Osteoblast (primary cell): ENCODE measurements around the gene CHST12. TPM values are rescaled to one million over a fixed set of nuclear protein-coding genes. Genes with fewer than 3 reads are reported as not detected.

Source experiments
- DNase-seq: peaks from one replicate; pipeline ENCODE4 v3.0.0; 2011; ENCODE audit warnings: low spot score, mixed read lengths; ENCODE audit not compliant: insufficient read length; ENCODE audit errors: missing footprints
- H2AFZ ChIP-seq: 2 replicates; pipeline ENCODE4 v1.6.0; 2011; ENCODE audit warnings: mild to moderate bottlenecking, low read length
- H3K27ac ChIP-seq: 2 replicates; pipeline ENCODE4 v1.5.1; 2011; ENCODE audit warnings: mild to moderate bottlenecking, low read depth, low read length, moderate library complexity
- H3K27me3 ChIP-seq: 2 replicates; pipeline ENCODE4 v1.6.0; 2012; ENCODE audit warnings: mild to moderate bottlenecking, control low read depth, inconsistent platforms, low read length, moderate library complexity; ENCODE audit not compliant: insufficient read depth
- H3K36me3 ChIP-seq: 2 replicates; pipeline ENCODE4 v1.5.1; 2011; ENCODE audit warnings: mild to moderate bottlenecking, low read length, control low read depth, moderate library complexity; ENCODE audit not compliant: insufficient read depth
- H3K4me1 ChIP-seq: 2 replicates; pipeline ENCODE4 v1.5.1; 2011; ENCODE audit warnings: mild to moderate bottlenecking, low read length, control low read depth, moderate library complexity; ENCODE audit not compliant: insufficient read depth
- H3K4me2 ChIP-seq: 2 replicates; pipeline ENCODE4 v1.6.0; 2011; ENCODE audit warnings: mild to moderate bottlenecking, low read length; ENCODE audit not compliant: insufficient read depth
- H3K4me3 ChIP-seq: fragments of 200-600 bp; sonication (generic); 3 replicates; pipeline ENCODE4 v1.5.1; 2012; ENCODE audit warnings: mild to moderate bottlenecking, low read length, inconsistent platforms; ENCODE audit not compliant: insufficient read depth
- H3K79me2 ChIP-seq: 2 replicates; pipeline ENCODE4 v1.6.0; 2012; ENCODE audit warnings: mild to moderate bottlenecking, low read length, control low read depth, inconsistent platforms; ENCODE audit not compliant: insufficient read depth
- H3K9me3 ChIP-seq: 2 replicates; pipeline ENCODE4 v1.5.1; 2011; ENCODE audit warnings: low read depth, low read length, control low read depth
- H4K20me1 ChIP-seq: 2 replicates; pipeline ENCODE4 v1.6.0; 2012; ENCODE audit warnings: mild to moderate bottlenecking, low read length, control low read depth; ENCODE audit not compliant: insufficient read depth
- total RNA-seq: library from RNA; depleted of rRNA; stranded (reverse); fragments of >200 nt; gene quantifications from 2 replicates; pipeline ENCODE4 v1.2.3, GENCODE V29; 2012
- TF ChIP-seq, protein P1 (sequence below): IDR thresholded peaks from 2 replicates; pipeline ENCODE4 v1.5.1; 2011; ENCODE audit warnings: mild to moderate bottlenecking, low read depth, low read length, moderate library complexity; ENCODE audit errors: extremely low read depth

Gene CHST12
- total RNA-seq, 1 donor = 4.0 TPM

- Histone ChIP-seq H2AFZ (no peak overlapping the region), H3K4me2 (no peak overlapping the region), H3K9me3 (no peaks in the 10 kb centered on the region), H3K4me3 (no peak overlapping the region), H3K79me2 (no peaks in the 10 kb centered on the region), H3K27me3 (no peaks in the 10 kb centered on the region), H3K27ac (no peak overlapping the region), H3K36me3 (no peaks in the 10 kb centered on the region), H3K4me1 (peaks cover 12% of the 10 kb centered on the region), H4K20me1 (no peaks in the 10 kb centered on the region)
- DNase-seq = no peak
- TF ChIP-seq, protein P1, sequence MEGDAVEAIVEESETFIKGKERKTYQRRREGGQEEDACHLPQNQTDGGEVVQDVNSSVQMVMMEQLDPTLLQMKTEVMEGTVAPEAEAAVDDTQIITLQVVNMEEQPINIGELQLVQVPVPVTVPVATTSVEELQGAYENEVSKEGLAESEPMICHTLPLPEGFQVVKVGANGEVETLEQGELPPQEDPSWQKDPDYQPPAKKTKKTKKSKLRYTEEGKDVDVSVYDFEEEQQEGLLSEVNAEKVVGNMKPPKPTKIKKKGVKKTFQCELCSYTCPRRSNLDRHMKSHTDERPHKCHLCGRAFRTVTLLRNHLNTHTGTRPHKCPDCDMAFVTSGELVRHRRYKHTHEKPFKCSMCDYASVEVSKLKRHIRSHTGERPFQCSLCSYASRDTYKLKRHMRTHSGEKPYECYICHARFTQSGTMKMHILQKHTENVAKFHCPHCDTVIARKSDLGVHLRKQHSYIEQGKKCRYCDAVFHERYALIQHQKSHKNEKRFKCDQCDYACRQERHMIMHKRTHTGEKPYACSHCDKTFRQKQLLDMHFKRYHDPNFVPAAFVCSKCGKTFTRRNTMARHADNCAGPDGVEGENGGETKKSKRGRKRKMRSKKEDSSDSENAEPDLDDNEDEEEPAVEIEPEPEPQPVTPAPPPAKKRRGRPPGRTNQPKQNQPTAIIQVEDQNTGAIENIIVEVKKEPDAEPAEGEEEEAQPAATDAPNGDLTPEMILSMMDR = no peak
Observed at GRCh38 chr7:2441430-2442058, 38.1 kb downstream of the CHST12 start.

- no peaks in the 10 kb centered on the region for H3K79me2 ChIP-seq
- H4K20me1 ChIP-seq = no peaks in the 10 kb centered on the region
- no peak overlapping the region for H3K4me3 ChIP-seq
- peaks cover 4% of the 10 kb centered on the region for H3K27me3 ChIP-seq
- peaks cover 12% of the 10 kb centered on the region for H3K4me1 ChIP-seq
- TF ChIP-seq, protein P1 = no peak
- peak; percentile 91 for DNase-seq
- H3K36me3 ChIP-seq = no peaks in the 10 kb centered on the region
- no peak overlapping the region for H3K27ac ChIP-seq
- no peak overlapping the region for H2AFZ ChIP-seq
- H3K4me2 ChIP-seq = no peak overlapping the region
- no peaks in the 10 kb centered on the region for H3K9me3 ChIP-seq
Observed at GRCh38 chr7:2443491-2443890, 40.1 kb downstream of the CHST12 start.

- Histone ChIP-seq H3K79me2 (no peaks in the 10 kb centered on the region), H3K9me3 (no peaks in the 10 kb centered on the region), H3K27ac (peak overlapping the region; percentile 59), H3K4me2 (peak overlapping the region; percentile 35), H2AFZ (peak overlapping the region; percentile 38), H3K4me1 (peaks cover 12% of the 10 kb centered on the region), H3K27me3 (peaks cover 4% of the 10 kb centered on the region), H3K36me3 (no peaks in the 10 kb centered on the region), H4K20me1 (no peaks in the 10 kb centered on the region), H3K4me3 (no peak overlapping the region)
- TF ChIP-seq, protein P1 = no peak
- DNase-seq = peak; percentile 99
Observed at GRCh38 chr7:2444476-2444875, 41.1 kb downstream of the CHST12 start.

DNA sequence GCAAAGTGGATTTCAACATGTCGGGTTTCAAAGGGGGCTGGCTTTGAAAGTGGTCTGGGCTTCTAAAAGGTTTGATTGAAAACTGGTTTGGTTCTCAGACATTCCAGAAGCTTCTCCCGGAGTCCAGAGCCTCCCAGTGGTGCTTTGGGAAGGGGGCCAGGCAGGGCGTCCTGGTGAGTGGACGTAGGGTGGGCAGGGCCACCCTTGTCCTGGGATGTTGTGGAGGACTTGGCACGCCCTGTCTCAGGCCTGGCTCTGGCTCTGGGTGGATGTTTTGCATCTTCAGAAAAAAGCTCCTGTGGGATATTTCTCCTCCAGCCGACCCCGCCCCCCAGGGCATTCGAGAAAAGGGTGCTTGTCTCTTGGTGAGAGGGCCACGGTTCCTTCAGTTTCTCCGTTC lies 41.6 kb downstream of the CHST12 start:
- TF ChIP-seq, protein P1 = peak; percentile 13
- Histone ChIP-seq H3K79me2 (no peaks in the 10 kb centered on the region), H3K4me1 (peaks cover 12% of the 10 kb centered on the region), H3K9me3 (no peaks in the 10 kb centered on the region), H3K36me3 (no peaks in the 10 kb centered on the region), H3K4me3 (no peak overlapping the region), H2AFZ (no peak overlapping the region), H4K20me1 (no peaks in the 10 kb centered on the region), H3K4me2 (no peak overlapping the region), H3K27ac (peak overlapping the region; percentile 59), H3K27me3 (peaks cover 4% of the 10 kb centered on the region)
- DNase-seq = peak; percentile 89
